Stimulated activated naive CD4-positive, alpha-beta T cell treated with Interleukin-2 at 50 U/mL for 16 hours (primary cell): ENCODE measurements around the gene MEP1B.
"Not testable (repeated sequence)": the region's sequence is repeated elsewhere in the genome, so short reads cannot be mapped to it uniquely, and the experiment has no call there.

Experiments
- DNase-seq: peaks from one replicate; lab custom pipeline; 2025; lab: John Stamatoyannopoulos, UW

Gene MEP1B

DNA sequence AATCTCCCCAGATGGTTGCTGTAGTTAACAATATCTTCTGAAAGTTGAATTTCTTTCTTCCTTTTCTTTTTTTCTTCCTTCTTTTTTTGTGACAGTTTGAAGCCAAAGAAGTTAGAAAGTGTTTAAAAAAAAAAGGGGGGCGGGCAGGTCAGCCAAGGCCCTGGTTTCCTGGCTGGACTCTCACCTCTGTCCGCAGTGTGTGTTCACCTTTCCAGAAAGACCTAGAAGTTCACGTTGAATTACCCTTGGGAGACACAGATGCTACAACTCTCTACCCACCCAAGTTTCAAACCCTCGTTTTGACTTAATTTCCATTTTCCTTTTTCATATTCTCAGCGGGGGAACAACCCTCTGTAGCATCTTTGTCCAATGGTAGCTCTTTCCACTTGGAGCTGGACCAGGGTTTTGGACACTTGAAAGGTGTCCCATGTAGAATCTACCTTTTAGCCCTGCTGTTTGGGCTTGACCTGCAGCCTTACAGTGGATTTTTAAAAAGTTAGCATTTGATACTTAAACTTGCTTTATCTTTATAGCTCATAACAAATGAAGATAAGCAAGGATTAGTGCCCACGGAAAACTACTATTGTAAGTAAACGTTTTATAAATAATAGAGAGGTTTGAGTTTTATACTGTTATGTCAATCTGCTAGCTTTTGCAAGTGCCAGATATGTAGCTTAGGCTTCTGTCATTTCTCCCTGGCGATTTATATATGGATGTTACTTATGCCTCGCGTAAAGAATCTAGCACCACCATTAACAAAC is 20.0 kb downstream of the MEP1B start:
- no peak for DNase-seq

GRCh38 chr18:32213693-32214092 is 23.9 kb downstream of the MEP1B start:
- DNase-seq = no peak

DNA sequence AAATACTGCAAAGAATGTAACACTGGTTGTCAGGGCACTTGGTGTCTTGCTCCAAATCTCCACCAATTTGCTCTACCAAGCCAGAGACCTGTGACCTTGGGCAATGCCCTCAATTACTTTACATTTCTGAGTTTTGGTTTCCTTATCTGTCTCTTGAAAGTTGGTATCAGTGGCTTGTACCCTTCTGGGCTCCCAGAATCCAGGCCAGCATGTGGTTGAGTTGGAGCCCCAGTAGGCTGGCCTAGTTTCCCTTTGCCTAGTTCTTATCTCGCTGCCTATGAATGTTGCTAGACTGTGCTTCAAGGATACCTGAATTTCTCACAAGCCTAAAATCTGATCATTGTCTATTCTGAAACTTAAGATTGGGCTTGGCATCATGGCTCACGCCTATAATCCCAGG is 26.6 kb downstream of the MEP1B start:
- DNase-seq = no peak

DNA sequence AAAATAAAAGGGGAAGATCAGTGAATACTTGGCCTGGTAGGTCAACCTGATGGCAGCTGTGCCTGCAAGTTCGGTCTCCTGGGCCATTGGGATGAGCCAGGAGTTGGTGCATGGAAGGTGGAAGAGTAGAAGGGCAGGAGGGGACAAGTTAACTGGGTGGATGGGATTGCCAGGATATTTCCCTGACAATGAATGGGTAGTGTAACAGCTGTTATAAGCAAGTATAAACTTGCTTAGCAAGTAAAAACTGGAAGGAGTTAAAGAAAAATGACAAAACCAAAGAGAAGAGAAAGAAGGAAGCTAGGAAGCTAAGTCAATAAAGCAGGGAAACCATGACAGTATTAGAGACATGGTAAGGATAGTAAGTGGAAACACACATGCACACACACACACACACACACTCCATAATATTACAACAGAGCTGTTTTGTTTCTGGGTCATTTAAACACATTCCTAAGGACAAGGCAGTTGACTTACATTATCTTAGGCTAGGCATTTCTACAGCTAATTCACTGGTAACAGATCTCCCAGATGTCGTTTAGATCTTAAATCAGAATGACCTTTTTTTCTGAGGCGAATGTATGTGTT is 29.7 kb downstream of the MEP1B start:
- no peak for DNase-seq

DNA sequence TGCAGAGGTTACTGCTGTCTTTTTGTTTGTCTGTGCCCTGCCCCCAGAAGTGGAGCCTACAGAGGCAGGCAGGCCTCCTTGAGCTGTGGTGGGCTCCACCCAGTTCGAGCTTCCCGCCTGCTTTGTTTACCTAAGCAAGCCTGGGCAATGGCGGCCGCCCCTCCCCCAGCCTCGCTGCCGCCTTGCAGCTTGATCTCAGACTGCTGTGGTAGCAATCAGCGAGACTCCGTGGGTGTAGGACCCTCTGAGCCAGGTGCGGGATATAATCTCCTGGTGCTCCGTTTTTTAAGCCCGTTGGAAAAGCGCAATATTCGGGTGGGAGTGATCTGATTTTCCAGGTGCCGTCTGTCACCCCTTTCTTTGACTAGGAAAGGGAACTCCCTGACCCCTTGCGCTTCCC is 43.5 kb downstream of the MEP1B start:
- not testable (repeated sequence) for DNase-seq

DNA sequence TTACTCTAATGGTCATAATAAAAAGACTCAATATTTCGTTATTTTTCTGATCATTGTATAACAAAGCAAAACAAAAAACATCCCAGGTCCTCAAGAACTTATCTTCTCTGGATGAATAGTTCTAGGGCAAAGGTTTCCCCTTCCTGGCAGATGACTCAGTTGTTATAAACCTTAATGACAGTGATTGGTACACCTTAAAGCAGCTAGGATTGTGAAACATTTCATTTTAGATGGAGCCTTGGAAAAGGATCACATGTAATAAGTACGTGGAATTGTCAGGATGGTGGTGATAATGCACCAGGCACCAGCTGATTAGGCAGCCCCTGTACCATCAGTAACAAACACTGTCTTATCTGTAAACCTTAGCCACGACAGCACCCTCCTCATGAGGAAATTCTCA is 47.2 kb downstream of the MEP1B start:
- no peak for DNase-seq

DNA sequence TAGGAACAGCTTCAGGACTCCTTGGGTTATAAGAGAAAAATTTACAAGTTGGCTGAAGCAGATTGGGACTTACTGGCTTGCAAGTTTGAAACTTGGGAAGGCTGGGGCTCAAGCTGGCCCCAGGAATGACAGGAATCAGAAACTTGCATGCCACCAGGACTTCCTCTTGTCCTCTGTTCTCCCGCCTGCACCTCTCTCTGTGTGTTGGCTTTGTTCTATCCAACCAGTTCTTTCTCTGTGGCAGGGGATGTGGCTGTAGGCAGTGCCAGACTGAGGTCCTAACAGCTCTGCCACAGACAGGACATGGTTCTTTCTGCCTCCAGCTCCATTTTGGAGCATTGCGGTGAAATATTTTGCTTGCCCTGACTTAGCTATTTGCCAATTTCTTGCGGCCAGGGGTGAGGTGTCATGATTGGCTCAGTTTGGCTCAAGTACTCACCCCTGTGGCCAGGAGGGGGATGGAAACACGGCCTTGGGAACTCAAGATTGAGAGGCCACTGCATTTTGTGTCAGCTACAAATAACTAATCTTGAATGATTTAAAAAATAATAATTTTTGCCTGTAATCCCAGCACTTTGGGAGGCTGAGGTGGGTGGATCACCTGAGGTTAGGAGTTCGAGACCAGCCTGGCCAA is 48.9 kb downstream of the MEP1B start:
- DNase-seq = no peak

DNA sequence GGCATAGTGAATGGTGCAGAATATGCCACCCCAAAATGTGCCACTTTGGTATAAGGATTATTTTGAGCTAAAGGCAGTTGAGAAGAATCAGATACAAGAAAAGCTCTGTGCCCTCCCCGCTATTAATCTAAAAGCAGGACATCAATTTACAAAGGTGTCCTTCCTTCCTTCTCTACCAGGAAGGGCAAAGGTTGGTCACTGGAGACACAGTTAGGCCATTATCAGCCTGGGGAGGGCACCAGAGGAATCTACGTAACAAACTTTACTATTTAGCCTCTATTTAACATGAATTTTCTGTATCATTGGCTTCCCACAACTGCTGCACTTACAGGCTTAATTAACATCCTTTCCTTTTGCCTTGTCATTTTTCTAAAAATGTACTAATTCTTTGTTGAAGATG is 52.6 kb downstream of the MEP1B start:
- no peak for DNase-seq

DNA sequence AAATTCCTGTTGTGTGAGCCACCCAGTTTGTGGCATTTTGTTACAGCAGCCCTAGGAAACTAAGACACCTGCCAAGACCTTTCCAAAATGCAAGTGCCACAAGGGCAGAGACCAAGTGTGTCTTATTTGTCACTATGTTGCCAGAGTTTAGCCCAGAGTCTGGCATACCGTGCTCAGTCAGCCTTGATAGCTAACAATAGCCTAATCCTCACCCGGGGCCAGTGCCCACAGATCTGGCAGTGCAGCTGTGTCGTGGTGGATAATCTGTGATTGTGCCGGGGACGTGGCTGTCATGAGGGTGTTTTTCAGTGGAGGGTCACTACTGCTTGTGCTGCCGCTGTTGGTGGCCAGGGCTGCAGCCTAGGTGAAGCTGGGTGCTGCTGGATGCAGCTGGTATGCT is 53.5 kb downstream of the MEP1B start:
- DNase-seq = no peak

DNA sequence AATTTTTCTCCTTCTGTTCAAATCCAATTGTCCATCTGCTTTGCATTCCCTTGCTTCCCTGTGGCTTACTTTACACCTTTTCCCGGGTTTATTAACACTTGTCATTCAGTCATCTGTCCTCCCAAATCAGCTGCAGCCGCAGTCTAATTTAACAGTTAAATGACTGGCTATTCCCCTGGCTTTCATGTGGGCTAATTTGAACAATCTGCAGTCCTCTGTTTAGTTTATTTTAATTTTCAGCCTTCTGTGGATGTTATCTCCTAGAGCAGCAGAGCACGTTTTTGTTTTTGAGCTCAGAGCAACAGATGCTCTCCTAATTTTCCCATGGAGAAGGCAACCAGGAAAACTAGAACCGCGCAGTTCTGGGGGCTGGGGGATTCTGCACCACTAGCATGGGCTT is 55.0 kb downstream of the MEP1B start:
- DNase-seq = no peak

- no peak for DNase-seq
Measured at GRCh38 chr18:32249147-32249929, 59.5 kb downstream of the MEP1B start.

DNA sequence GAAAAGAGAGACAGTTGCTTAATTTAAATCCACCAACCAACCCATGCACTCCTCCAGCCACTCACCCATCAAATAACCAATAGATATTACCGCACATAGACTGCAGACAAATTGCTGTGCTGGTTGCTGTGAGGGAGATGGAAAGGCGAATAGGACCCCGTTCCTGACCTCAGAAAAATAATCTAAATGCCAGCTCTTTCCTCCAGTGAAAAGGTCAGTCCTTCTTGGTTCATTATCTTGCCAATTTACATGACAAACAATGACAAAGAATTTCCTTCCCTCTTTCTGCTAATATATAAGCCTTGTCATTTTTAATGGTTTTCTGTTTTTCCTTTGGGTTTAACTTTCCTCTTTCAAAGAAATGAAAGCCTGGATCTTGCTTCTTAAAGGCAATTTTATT is 61.6 kb downstream of the MEP1B start:
- DNase-seq = no peak

- DNase-seq = no peak
Measured at GRCh38 chr18:32252141-32252860, 62.5 kb downstream of the MEP1B start.

- DNase-seq = no peak
Measured at GRCh38 chr18:32255570-32255969, 65.7 kb downstream of the MEP1B start.

- no peak for DNase-seq
Measured at GRCh38 chr18:32257084-32257785, 67.4 kb downstream of the MEP1B start.

GRCh38 chr18:32258148-32258547 is 68.3 kb downstream of the MEP1B start:
- no peak for DNase-seq

DNA sequence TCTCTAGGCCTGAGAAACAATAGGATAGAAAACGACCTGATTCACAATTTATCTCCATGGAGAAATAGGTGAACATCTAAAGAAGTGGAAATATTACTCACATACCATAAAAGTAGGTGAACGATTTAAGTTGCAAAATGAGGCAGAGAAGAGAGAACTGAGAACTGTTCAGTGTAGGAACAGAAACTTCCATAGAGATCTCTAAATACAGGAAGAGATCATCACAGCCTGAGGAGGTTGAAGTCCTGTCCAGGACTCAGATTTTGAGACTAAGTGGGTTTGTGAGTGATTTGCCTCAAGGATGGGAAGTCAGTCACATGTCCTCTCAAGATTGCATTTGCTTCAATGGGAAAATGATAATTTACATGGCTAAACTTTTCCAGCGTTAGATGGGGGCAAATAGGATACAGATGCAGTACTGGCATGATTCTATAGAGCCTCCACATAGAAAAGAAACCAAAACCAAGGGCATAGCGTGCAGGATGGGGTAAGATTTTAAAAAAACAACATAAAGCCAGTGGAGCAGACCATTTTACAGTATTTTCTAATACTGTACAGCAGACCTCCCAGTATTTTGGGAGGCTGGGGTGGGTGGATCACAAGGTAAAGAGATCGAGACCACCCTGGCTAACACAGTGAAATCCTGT is 68.8 kb downstream of the MEP1B start:
- DNase-seq = no peak

DNA sequence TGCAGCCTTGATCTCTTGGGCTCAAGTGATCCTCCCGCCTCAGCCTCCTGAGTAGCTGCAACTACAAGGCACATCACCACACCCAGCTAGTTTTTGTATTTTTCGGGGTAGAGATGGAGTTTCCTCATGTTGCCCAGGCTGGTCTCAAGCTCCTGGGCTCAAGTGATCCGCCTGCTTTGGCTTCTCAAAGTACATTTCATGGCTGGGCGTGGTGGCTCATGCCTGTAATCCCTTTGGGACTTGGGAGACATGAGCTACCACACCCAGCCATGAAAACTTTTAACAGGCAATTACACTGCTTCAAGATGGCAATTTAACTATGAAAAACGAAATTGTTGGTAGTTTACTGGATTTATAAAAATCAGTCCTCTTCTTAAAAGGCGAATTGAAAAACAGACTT is 69.7 kb downstream of the MEP1B start:
- DNase-seq = no peak

DNA sequence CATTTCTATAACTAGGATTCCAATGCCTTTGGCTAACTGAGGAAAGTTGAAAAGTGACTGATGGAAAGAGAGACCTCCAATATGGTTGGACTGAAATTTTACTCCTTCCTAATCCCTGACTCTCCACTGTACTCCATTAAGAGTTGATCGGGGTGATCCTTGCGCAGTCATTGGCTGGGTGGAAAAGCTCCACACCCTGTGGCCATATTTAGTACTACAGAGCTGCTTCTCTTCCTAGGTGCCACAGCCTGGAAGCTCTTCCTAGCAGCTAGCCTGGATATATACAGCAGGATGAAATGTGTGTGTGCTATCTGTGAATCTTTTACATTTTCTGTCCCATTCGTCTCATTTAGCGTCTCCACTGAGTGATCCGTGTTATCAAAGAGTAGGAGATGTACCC is 71.2 kb downstream of the MEP1B start:
- DNase-seq = no peak

DNA sequence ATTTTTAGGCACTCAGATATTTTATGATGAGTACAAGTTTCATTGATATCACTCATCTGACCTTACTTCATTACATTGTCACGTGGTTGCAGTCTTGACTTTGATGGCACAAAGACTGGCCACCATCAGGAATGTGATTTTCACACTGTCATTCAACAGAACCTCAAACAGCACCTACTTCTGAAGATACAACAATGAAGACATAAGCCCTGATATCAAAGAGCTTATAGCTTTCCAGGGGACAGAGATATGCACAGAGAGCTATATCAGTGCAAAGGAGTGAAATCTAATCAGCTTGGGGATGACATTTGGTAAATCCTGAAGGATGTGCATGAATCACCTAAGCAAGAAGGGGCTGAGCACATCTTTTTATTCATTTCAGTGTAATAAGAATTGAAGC is 72.3 kb downstream of the MEP1B start:
- no peak for DNase-seq

GRCh38 chr18:32264401-32264800 is 74.6 kb downstream of the MEP1B start:
- no peak for DNase-seq
